GM21723 (cell line): ENCODE data around the gene SRGAP3.

Experiments
- ATAC-seq: cut with Tn5 transposase; IDR thresholded peaks from one replicate; pipeline ENCODE4 v1.9.1; 2021; ENCODE audit warnings: mild to moderate bottlenecking, moderate library complexity; ENCODE audit not compliant: unreplicated experiment

SRGAP3 gene

GRCh38 chr3:8993331-8993730 is 256.1 kb downstream of the SRGAP3 start:
- no peak for ATAC-seq

- ATAC-seq, result no peak
Observed at GRCh38 chr3:8992854-8993253, 256.6 kb downstream of the SRGAP3 start.

- ATAC-seq, result no peak
Observed at GRCh38 chr3:8992199-8992598, 257.2 kb downstream of the SRGAP3 start.

GRCh38 chr3:8990266-8991215 is 258.9 kb downstream of the SRGAP3 start:
- ATAC-seq, result no peak

GRCh38 chr3:8988791-8989558 is 260.5 kb downstream of the SRGAP3 start:
- no peak for ATAC-seq

GRCh38 chr3:8988384-8988655 is 261.1 kb downstream of the SRGAP3 start:
- no peak for ATAC-seq

GRCh38 chr3:8987645-8988383 is 261.6 kb downstream of the SRGAP3 start:
- peak; percentile 90 for ATAC-seq

GRCh38 chr3:8987226-8987625 is 262.2 kb downstream of the SRGAP3 start:
- no peak for ATAC-seq

- no peak for ATAC-seq
Observed at GRCh38 chr3:8986741-8987140, 262.7 kb downstream of the SRGAP3 start.

GRCh38 chr3:8985876-8986275 is 263.6 kb downstream of the SRGAP3 start:
- ATAC-seq, result no peak

GRCh38 chr3:8985411-8985831 is 264.0 kb downstream of the SRGAP3 start:
- ATAC-seq, result no peak

- no peak for ATAC-seq
Observed at GRCh38 chr3:8984526-8984925, 264.9 kb downstream of the SRGAP3 start.

- ATAC-seq, result no peak
Observed at GRCh38 chr3:8984081-8984480, 265.4 kb downstream of the SRGAP3 start.

- no peak for ATAC-seq
Observed at GRCh38 chr3:8983591-8983990, 265.9 kb downstream of the SRGAP3 start.

GRCh38 chr3:8983026-8983425 is 266.4 kb downstream of the SRGAP3 start:
- no peak for ATAC-seq

- ATAC-seq, result no peak
Observed at GRCh38 chr3:8982509-8982908, 266.9 kb downstream of the SRGAP3 start.

- no peak for ATAC-seq
Observed at GRCh38 chr3:8981700-8982099, 267.7 kb downstream of the SRGAP3 start.

GRCh38 chr3:8981296-8981695 is 268.1 kb downstream of the SRGAP3 start:
- ATAC-seq, result no peak

GRCh38 chr3:8980756-8981257 is 268.6 kb downstream of the SRGAP3 start:
- ATAC-seq, result no peak

GRCh38 chr3:8979262-8979661 is 270.2 kb downstream of the SRGAP3 start:
- ATAC-seq, result no peak

- no peak for ATAC-seq
Observed at GRCh38 chr3:8978551-8978950, 270.9 kb downstream of the SRGAP3 start.
